Measurements from ENCODE around the gene RAP2B. TPM values are rescaled to one million over a fixed set of nuclear protein-coding genes. Genes with fewer than 3 reads are reported as not detected.

Gene RAP2B
- total and polyA plus RNA-seq, 9 donors = 5.8 to 9.7 (median 7.2) TPM

DNA sequence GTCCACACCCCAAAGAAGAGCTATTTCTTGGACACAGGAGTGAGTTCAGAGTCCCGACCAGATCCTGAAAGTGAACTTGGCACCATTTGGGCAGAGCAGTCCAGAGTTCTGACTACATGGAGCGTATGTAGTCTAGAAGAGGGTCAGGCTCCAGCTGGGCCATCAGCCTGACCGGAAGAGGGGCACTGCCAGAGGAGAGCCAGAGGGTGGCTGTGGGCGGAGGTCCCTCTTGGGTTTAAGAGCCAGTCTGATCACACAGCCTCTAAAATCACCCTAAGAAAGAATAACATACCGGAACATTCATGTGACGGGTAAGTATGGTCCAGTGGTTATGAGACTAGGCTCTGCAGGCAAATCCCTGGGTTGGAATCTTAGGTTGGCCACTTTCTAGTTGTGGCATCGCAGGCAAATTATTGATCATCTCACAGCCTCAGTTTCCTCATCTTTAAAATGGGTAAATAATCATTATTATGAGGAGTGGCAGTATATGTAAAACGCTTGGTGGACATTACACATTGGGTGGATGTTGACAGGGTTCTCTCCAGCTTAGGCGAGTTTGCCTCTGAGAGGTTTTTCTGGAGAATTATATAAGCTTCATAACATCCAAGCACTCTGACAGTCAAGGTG lies 2.1 kb upstream of the RAP2B start:
- no peaks in the 10 kb centered on the region for H3K27me3 ChIP-seq (ENCODE audit: control insufficient read depth, insufficient read depth, low read length)
- H3K27ac ChIP-seq (ENCODE audit: low read length) = peak overlapping the region; percentile 98
- H3K4me1 ChIP-seq (ENCODE audit: control insufficient read depth, insufficient read depth, low read length) = peaks cover 10% of the 10 kb centered on the region
- H3K36me3 ChIP-seq (ENCODE audit: control insufficient read depth, insufficient read depth, low read length) = no peaks in the 10 kb centered on the region
- H3K4me3 ChIP-seq (ENCODE audit: low read length) = peak overlapping the region; percentile 68
- no peaks in the 10 kb centered on the region for H3K9me3 ChIP-seq (replicated peaks; ENCODE audit: control insufficient read depth, low read depth, low read length)
- WGBS (ENCODE audit: insufficient coverage) = 100% methylated on average over 1 of the region's 9 CpGs
- DNase-seq = peak; percentile 8

DNA sequence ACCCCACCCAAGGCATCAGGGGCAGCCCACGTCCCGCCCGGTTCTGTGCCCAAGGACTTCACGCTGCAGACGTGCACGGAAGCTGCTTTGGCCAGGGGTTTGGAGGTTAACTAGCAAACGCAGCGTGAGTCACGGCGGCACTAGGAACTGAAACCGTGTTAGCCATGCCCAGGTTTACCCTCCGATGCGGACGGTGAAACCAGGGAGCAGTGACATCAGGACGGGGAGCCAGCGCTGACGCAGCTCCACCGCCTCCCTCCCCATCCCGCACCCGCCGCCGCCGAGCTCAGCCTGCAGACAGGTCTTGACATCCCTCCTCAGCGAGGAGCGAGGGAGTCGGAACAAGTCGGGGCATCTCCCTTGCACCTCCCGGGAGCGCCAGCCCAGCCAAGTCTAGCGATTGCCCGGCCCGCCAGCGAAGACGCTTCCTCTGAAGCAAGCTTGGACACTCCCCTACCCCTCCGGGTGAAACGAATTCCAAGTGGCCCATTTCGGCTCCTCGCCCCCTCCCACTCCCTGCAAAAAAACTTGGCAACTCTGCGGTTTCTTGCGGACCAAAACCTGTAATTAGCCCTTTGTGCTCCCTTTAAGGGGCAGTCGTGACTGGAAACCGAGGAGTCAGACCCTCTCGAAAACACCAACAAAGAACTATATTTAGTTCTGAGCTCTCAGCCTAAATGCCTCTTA lies 1.4 kb upstream of the RAP2B start:
- Histone ChIP-seq H3K27ac (ENCODE audit: low read length) (peak overlapping the region; percentile 98), H3K27me3 (ENCODE audit: control insufficient read depth, insufficient read depth, low read length) (no peaks in the 10 kb centered on the region), H3K4me1 (ENCODE audit: control insufficient read depth, insufficient read depth, low read length) (peaks cover 10% of the 10 kb centered on the region), H3K9me3 (replicated peaks; ENCODE audit: control insufficient read depth, low read depth, low read length) (no peaks in the 10 kb centered on the region), H3K4me3 (ENCODE audit: low read length) (peak overlapping the region; percentile 68), H3K36me3 (ENCODE audit: control insufficient read depth, insufficient read depth, low read length) (no peaks in the 10 kb centered on the region)
- 0% methylated on average over 38 of the region's 43 CpGs for WGBS (ENCODE audit: insufficient coverage)
- DNase-seq = peak; percentile 93

DNA sequence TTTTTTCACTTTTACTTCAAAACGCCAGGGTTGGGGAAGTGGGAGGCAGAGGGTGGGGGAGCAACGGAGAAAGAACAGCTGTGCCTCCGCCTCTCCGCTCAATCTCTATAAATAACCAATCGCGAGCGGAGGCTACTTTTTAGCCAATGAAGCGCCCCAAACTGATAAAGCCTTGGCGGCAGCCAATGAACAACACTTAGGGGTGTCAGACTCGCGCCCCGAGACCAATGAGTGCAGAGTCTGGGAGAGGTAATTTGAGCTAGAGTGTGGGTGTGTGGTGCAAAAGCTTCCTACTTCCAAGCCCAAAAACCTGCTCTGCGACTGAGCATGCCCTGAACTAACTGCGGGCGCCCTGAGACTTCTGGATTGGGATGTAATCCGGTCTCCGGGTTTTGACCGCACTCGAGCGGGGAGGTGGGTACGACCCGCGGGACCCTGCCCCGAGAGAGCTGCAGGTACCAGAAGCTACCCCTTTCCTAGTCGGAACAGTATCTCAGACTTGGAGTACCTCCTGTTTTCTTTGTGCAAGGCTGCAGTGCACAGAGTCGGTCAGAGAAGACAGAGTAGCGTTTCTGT lies 800 bp upstream of the RAP2B start:
- Histone ChIP-seq H3K27ac (ENCODE audit: low read length) (peak overlapping the region; percentile 98), H3K27me3 (ENCODE audit: control insufficient read depth, insufficient read depth, low read length) (no peaks in the 10 kb centered on the region), H3K4me3 (ENCODE audit: low read length) (peak overlapping the region; percentile 68), H3K4me1 (ENCODE audit: control insufficient read depth, insufficient read depth, low read length) (peaks cover 10% of the 10 kb centered on the region), H3K36me3 (ENCODE audit: control insufficient read depth, insufficient read depth, low read length) (no peaks in the 10 kb centered on the region), H3K9me3 (replicated peaks; ENCODE audit: control insufficient read depth, low read depth, low read length) (no peaks in the 10 kb centered on the region)
- 0% methylated on average over 14 of the region's 27 CpGs for WGBS (ENCODE audit: insufficient coverage)
- DNase-seq = peak; percentile 100

DNA sequence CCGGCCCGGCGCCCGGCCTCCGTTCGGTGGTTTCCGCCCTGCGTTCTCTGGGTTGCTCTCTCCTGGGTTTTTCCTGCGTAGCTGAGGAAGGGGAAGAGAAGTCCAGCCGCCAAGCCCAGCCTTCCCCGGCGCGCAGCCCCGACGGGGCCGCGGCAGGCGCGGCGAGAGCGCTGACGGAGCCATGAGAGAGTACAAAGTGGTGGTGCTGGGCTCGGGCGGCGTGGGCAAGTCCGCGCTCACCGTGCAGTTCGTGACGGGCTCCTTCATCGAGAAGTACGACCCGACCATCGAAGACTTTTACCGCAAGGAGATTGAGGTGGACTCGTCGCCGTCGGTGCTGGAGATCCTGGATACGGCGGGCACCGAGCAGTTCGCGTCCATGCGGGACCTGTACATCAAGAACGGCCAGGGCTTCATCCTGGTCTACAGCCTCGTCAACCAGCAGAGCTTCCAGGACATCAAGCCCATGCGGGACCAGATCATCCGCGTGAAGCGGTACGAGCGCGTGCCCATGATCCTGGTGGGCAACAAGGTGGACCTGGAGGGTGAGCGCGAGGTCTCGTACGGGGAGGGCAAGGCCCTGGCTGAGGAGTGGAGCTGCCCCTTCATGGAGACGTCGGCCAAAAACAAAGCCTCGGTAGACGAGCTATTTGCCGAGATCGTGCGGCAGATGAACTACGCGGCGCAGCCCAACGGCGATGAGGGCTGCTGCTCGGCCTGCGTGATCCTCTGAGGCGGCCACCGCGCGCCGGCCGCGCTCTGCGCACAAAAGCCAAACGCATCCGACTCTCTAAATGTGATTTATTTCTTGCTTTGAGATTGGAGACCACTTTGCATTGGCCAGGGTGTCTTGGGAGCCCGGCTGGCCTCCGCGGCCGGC lies 727 bp downstream of the RAP2B start:
- H3K4me1 ChIP-seq (ENCODE audit: control insufficient read depth, insufficient read depth, low read length) = peaks cover 10% of the 10 kb centered on the region
- peak; percentile 65 for DNase-seq
- H3K9me3 ChIP-seq (replicated peaks; ENCODE audit: control insufficient read depth, low read depth, low read length) = no peaks in the 10 kb centered on the region
- H3K27me3 ChIP-seq (ENCODE audit: control insufficient read depth, insufficient read depth, low read length) = no peaks in the 10 kb centered on the region
- no peaks in the 10 kb centered on the region for H3K36me3 ChIP-seq (ENCODE audit: control insufficient read depth, insufficient read depth, low read length)
- WGBS (ENCODE audit: insufficient coverage) = under 1% methylated on average over 83 of the region's 86 CpGs
- H3K27ac ChIP-seq (ENCODE audit: low read length) = peak overlapping the region; percentile 87
- H3K4me3 ChIP-seq (ENCODE audit: low read length) = peak overlapping the region; percentile 86

DNA sequence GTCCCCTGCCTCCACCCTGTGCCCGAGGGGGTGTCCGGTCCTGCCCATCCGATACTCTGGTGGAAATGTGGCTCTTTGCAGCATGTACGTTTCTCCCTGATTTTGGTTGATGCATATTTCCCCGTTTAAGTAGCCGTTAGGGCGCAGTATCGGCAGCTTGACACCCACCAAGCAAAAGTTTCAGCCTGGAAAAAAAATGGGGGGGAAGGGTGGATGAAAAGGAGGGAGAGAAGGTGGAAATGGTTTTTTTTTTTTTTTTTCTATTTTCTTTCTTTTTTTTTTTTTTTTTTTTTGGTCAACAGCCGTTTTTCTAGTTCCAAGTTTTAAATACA lies 1.3 kb downstream of the RAP2B start:
- WGBS (ENCODE audit: insufficient coverage) = 0% methylated on average over 5 of the region's 9 CpGs
- Histone ChIP-seq H3K36me3 (ENCODE audit: control insufficient read depth, insufficient read depth, low read length) (no peaks in the 10 kb centered on the region), H3K27me3 (ENCODE audit: control insufficient read depth, insufficient read depth, low read length) (no peaks in the 10 kb centered on the region), H3K4me3 (ENCODE audit: low read length) (peak overlapping the region; percentile 86), H3K4me1 (ENCODE audit: control insufficient read depth, insufficient read depth, low read length) (peaks cover 10% of the 10 kb centered on the region), H3K9me3 (replicated peaks; ENCODE audit: control insufficient read depth, low read depth, low read length) (no peaks in the 10 kb centered on the region), H3K27ac (ENCODE audit: low read length) (peak overlapping the region; percentile 87)
- peak; percentile 79 for DNase-seq

DNA sequence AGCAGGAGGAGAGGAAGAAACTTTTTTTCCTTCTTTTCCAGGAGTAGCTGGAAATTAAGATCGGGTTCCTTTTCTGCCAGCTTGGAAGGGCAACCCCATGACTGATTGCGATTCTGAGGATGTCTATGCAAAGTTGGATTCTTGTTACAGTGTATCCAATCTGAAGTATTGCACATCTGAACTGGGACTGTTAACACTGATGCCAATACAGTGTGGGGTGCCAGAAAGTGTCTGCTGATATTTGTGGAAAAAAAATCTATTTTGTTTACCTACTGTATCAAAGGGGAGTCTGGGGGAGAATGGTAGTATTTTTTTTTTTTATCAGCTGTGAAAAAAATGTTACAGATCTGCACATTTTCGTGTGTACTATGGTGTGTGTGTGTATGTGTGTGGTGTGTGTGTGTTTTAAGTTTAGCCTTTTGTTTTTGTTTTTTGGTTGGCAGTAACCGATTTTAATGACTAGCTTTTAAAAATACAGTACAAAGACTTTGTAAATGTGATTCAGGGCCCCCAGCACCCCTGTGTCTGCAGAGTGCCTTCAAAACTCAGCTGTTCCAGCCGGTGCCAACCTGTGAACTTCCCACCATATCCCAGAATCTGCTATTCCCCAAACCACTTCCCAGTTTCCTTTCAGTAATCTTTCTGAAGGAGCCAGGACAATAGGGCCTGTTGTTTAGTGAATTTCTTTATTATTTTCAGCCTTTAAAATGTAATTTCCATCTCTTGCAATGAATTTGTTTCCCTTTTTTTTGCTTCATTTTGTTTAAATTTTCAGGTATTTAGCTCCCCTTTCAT lies 1.9 kb downstream of the RAP2B start:
- WGBS (ENCODE audit: insufficient coverage) = 8% methylated on average over 2 of the region's 5 CpGs
- Histone ChIP-seq H3K4me3 (ENCODE audit: low read length) (peak overlapping the region; percentile 86), H3K36me3 (ENCODE audit: control insufficient read depth, insufficient read depth, low read length) (no peaks in the 10 kb centered on the region), H3K9me3 (replicated peaks; ENCODE audit: control insufficient read depth, low read depth, low read length) (no peaks in the 10 kb centered on the region), H3K4me1 (ENCODE audit: control insufficient read depth, insufficient read depth, low read length) (peaks cover 10% of the 10 kb centered on the region), H3K27me3 (ENCODE audit: control insufficient read depth, insufficient read depth, low read length) (no peaks in the 10 kb centered on the region), H3K27ac (ENCODE audit: low read length) (peak overlapping the region; percentile 87)
- peak; percentile 59 for DNase-seq

DNA sequence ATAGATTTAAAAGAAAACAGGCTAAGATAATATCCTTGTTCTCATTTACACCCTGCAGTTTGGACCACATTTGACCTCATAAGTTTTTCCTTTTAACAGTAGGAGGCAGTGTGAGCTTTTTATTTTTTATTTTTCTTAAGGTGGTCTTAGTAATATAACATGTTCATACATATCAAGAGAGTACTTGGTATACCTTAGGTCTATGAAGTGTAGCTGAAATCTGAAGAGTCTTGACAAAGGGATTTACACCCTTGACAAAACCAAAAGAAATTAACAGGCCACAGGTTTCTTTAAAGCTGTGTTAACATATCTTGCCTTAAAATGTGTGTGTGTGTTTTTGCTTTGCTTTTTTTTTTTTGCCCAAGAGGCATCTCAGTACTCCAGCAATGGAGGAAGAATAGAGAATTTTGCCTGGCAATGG lies 3.2 kb downstream of the RAP2B start:
- Histone ChIP-seq H3K4me1 (ENCODE audit: control insufficient read depth, insufficient read depth, low read length) (peaks cover 5% of the 10 kb centered on the region), H3K27ac (ENCODE audit: low read length) (no peak overlapping the region), H3K36me3 (ENCODE audit: control insufficient read depth, insufficient read depth, low read length) (no peaks in the 10 kb centered on the region), H3K4me3 (ENCODE audit: low read length) (no peak overlapping the region), H3K27me3 (ENCODE audit: control insufficient read depth, insufficient read depth, low read length) (no peaks in the 10 kb centered on the region), H3K9me3 (replicated peaks; ENCODE audit: control insufficient read depth, low read depth, low read length) (no peaks in the 10 kb centered on the region)
- peak; percentile 33 for DNase-seq

DNA sequence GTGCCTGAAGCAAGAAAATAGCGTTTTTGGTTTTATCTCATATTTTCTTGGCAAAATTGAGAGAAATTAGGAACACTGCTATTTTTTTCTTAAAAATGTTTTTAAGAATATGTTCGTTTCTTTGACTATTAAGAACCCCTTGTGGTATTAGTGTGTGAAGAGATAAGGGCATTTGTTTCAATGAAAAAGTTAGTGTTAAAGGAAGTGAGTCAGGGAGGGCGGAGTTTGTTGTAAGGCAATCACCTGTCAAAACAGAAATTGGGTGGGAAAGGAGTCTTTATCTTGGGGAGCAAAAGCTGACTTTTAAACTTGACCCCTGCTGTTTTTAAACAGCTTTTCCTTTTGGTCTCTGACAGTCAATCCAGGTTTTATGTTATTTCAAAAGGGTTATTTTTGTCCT lies 4.2 kb downstream of the RAP2B start:
- Histone ChIP-seq H3K4me3 (ENCODE audit: low read length) (no peak overlapping the region), H3K36me3 (ENCODE audit: control insufficient read depth, insufficient read depth, low read length) (no peaks in the 10 kb centered on the region), H3K9me3 (replicated peaks; ENCODE audit: control insufficient read depth, low read depth, low read length) (no peaks in the 10 kb centered on the region), H3K27ac (ENCODE audit: low read length) (no peak overlapping the region), H3K4me1 (ENCODE audit: control insufficient read depth, insufficient read depth, low read length) (peaks cover 4% of the 10 kb centered on the region), H3K27me3 (ENCODE audit: control insufficient read depth, insufficient read depth, low read length) (no peaks in the 10 kb centered on the region)
- no peak for DNase-seq
- WGBS (ENCODE audit: insufficient coverage) = 95% methylated on average over 2 of the region's 3 CpGs

DNA sequence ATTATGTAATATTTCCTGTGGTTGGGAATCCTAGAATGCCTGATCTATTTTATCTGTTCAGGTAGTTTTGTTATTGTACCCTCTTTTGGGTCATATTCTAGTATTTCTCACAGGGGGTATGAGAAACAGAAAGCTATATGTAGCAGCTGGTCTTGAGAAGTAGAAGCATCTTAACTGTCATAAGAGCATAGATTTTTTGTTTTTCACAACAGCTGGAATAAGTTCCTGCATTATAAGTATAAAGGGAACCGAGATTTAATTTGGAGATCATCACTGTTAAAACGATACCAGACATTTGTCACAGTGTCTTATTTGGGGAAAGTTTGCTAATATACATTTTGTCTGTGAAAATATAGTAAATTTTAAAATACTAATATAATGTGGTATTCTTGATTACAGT lies 4.8 kb downstream of the RAP2B start:
- Histone ChIP-seq H3K27me3 (ENCODE audit: control insufficient read depth, insufficient read depth, low read length) (no peaks in the 10 kb centered on the region), H3K9me3 (replicated peaks; ENCODE audit: control insufficient read depth, low read depth, low read length) (no peaks in the 10 kb centered on the region), H3K36me3 (ENCODE audit: control insufficient read depth, insufficient read depth, low read length) (no peaks in the 10 kb centered on the region), H3K4me3 (ENCODE audit: low read length) (no peak overlapping the region), H3K4me1 (ENCODE audit: control insufficient read depth, insufficient read depth, low read length) (peaks cover 4% of the 10 kb centered on the region), H3K27ac (ENCODE audit: low read length) (no peak overlapping the region)
- no peak for DNase-seq
- WGBS (ENCODE audit: insufficient coverage) = no CpG with 5 or more reads among the region's 2 CpGs
